BJ (cell line): Measurements from ENCODE around the gene COL4A3. TPM values are rescaled to one million over a fixed set of nuclear protein-coding genes. Genes with fewer than 3 reads are reported as not detected.
A peak's percentile ranks its signal among the peaks of the same experiment; 100 is the strongest.

Source experiments
- CTCF ChIA-PET: fragments of 350-600 bp; formaldehyde crosslinking; extraction: SDS; loops from one replicate; lab custom pipeline; 2021; ENCODE audit warnings: antibody characterized with exemption, inconsistent platforms; lab: Yijun Ruan, JAX
- POLR2A ChIA-PET: fragments of 300-600 bp; sonication (Branson Sonifier 250); formaldehyde crosslinking; extraction: SDS; loops from one replicate; lab custom pipeline; 2021; ENCODE audit warnings: antibody characterized with exemption; lab: Charles Lee
- DNase-seq: peaks from one replicate; pipeline ENCODE4 v3.0.0-alpha.2; 2011; ENCODE audit warnings: low read depth
- H3K27me3 ChIP-seq: 2 replicates; pipeline ENCODE4 v1.6.0; 2011; ENCODE audit warnings: low read length; ENCODE audit not compliant: control insufficient read depth, insufficient read depth
- H3K36me3 ChIP-seq: 2 replicates; pipeline ENCODE4 v1.5.1; 2011; ENCODE audit warnings: low read length; ENCODE audit not compliant: control insufficient read depth, insufficient read depth
- H3K4me3 ChIP-seq: 2 replicates; pipeline ENCODE4 v1.5.1; 2011; ENCODE audit warnings: low read depth, mild to moderate bottlenecking, control low read depth, low read length
- CTCF ChIP-seq: IDR thresholded peaks from 2 replicates; pipeline ENCODE4 v1.5.1; 2011; ENCODE audit warnings: low read depth, mild to moderate bottlenecking, control low read depth, inconsistent platforms, low read length, moderate library complexity; ENCODE audit not compliant: insufficient read depth
- polyA plus RNA-seq: library from polyadenylated mRNA; depleted of rRNA; stranded (reverse); fragments of >200 nt; gene quantifications from 2 replicates; pipeline ENCODE4 v1.2.3, GENCODE V29; 2011

The COL4A3 gene
- polyA plus RNA-seq, 1 experiment: 0.29 TPM

GRCh38 chr2:227147023-227147422 lies 17.4 kb upstream of the COL4A3 start:
- Histone ChIP-seq H3K4me3 (no peak overlapping the region), H3K36me3 (no peaks in the 10 kb centered on the region), H3K27me3 (no peaks in the 10 kb centered on the region)
- no peak for TF ChIP-seq CTCF
- ChIA-PET CTCF (no interaction called here), POLR2A (no interaction called here)
- peak; percentile 13 for DNase-seq

- CTCF ChIA-PET: no interaction called here
- no peak for TF ChIP-seq CTCF
- Histone ChIP-seq H3K27me3 (no peaks in the 10 kb centered on the region), H3K36me3 (no peaks in the 10 kb centered on the region), H3K4me3 (no peak overlapping the region)
- no peak for DNase-seq
- POLR2A ChIA-PET: no interaction called here
Observed at GRCh38 chr2:227148106-227148505, 16.3 kb upstream of the COL4A3 start.

GRCh38 chr2:227150222-227150936 lies 14.0 kb upstream of the COL4A3 start:
- POLR2A ChIA-PET: no interaction called here

GRCh38 chr2:227152093-227152766 lies 12.2 kb upstream of the COL4A3 start:
- Histone ChIP-seq H3K4me3 (no peak overlapping the region), H3K27me3 (no peaks in the 10 kb centered on the region), H3K36me3 (no peaks in the 10 kb centered on the region)
- POLR2A ChIA-PET: no interaction called here
- CTCF ChIA-PET: no interaction called here
- no peak for DNase-seq
- TF ChIP-seq CTCF: no peak

More at GRCh38 chr2:227150222-227150936, 14.0 kb upstream of the COL4A3 start:
- TF ChIP-seq CTCF: no peak
- no peak for DNase-seq
- Histone ChIP-seq H3K4me3 (no peak overlapping the region), H3K36me3 (no peaks in the 10 kb centered on the region), H3K27me3 (no peaks in the 10 kb centered on the region)
- CTCF ChIA-PET: no interaction called here

GRCh38 chr2:227153307-227153706 lies 11.1 kb upstream of the COL4A3 start:
- no peak overlapping the region for H3K4me3 ChIP-seq
- CTCF ChIA-PET: no interaction called here
- no peaks in the 10 kb centered on the region for H3K27me3 ChIP-seq
- no peak for DNase-seq
- POLR2A ChIA-PET: interaction anchor here (0.5 kb wide), 1 partner anchor 45 kb away, joined by 4 read pairs; no protein-coding TSS in a partner anchor
- H3K36me3 ChIP-seq: no peaks in the 10 kb centered on the region
- no peak for TF ChIP-seq CTCF
